KG1 (cell line): ENCODE results near the gene STRBP.
"Not testable (repeated sequence)": the region's sequence is repeated elsewhere in the genome, so short reads cannot be mapped to it uniquely, and the experiment has no call there.

Experiments used
- DNase-seq: peaks from one replicate; lab custom pipeline; 2025; lab: John Stamatoyannopoulos, UW

Gene STRBP

DNA sequence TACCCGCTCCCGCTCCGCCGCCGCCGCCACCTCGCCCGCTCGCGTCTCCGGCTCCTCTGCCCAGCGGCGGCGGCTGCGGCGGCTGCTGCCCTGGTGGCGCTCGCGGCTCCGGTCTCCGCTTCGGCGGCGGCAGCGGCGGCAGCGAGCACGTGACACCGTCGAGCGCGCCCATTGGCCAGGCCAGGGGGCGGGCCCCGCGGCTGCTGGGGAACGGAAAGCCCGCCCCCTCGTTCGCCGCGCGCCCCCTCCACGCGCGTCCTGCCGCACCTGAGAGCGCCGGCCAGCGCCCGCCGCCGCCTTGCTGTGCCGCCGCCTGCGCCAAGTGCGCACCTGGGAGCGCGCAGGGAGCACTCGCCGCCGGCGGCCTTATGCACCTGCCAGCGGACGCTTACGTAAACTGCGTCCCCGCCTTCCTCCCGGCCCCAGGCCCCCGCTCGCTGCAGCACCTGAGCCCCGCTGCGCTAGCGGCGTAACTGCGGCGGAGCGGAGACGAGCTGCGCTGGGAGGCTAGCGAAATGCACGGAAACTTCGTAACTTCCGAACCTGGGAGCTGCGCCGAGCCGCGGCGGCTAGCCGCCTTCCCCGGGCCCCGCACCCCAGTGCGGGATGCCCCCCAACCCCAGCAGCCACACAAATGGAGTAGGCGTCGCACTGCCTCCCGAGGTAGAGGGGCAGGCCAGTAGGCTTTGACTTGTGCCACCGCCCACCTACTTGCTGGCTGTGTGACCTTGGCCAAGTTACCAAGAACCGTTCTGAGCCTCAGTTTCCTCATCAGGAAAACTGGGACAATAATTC lies at the start of gene STRBP:
Gene STRBP, minus strand, starts transcription at position 122 of the 795 bp plus-strand sequence. CDS start 84,452 bp downstream, outside the sequence.
- DNase-seq: peak; percentile 94

DNA sequence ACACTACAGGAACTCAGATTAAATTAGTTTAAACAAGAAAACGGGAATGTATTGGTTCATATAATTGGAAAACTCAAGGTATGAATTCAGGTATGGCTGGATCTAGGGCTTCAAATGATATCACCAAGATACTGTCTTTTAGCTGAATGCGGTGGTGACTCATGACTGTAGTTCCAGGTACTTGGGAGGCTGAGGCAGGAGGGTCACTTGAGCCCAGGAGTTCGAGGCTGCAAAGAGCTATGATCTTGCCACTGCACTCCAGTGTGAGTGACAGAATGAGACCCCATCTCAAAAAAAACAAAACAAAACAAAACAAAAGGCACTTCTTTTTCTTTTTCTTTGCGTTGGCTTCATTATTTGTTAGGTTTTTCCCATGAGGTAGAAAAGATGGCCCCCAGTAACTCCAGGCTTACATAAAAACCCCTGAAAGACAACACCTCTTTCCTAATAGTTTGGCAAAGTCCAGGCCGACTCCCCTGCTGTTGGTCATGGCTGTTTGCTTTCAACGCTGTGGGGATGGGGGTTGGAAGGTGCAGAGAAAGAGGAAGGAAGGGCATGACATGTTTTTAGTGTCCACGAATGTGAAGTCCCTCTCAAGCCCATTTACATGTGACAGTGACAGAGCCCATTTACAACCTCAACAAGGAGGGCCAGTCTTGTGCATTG lies 47.8 kb upstream of the STRBP start:
- DNase-seq: no peak

DNA sequence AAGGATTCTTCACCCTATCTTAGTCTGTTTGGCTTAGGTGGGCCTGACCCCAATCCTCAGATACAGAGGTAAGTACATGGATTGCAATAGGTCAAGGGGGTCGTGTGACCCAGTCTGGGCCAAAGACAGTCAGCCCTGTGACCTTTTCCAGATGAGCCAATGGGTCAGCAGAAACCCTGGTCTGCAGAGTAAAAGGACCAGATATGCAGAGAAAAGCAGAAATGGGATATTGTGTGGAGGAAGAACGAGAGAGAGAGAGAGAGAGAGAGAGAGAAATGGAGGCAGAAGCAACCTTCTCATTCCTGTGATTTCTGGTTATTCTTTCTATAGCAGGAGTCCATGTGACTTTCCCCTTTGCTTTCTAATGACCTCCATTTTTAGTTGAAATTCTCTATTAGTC lies 47.2 kb upstream of the STRBP start:
- DNase-seq: no peak

DNA sequence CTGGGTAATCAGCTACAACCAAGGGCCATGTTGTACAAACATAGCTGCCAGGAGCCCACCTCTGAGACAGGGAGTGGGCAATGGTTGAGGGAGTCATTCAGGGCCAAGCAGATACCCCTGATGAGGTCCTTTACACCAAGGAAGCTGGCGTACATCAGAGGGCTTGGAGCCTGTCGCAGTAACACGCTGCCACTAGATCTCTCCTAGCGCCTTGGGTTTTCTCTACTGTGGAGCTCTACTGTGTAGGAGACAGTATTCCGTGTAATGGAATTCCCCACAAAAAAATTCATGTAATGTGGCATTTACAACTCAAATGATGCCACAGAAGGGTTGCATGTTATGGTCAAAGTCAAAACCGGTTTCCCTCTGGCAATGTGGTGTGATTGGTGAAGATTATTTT lies 46.2 kb upstream of the STRBP start:
- no peak for DNase-seq

DNA sequence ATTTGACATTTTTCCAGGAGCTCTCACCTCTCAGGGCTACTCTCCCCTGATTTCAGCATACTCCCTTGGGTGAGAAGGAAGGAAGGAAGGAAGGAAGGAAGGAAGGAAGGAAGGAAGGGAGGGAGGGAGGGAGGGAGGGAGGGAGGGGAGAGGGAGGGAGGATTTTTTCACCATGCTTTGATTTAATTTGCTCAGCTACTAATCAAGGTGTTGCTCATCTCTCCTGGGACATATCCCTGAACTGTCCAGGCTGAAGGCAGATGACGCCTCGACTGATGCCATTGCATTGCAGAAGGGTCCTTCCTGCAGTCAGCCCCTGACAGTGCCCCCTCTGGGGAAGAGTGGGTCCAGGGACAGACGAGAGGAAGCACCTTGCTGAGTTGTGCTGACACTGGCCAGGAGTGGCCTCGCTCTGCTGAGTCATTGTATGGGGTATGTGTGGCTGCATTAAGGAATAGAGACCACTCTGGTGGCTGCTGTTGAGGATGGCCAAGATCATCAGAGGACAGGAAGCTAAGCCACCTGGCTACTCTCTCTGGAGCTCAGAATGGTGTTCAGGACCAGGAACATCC lies 44.0 kb upstream of the STRBP start:
- no peak for DNase-seq

DNA sequence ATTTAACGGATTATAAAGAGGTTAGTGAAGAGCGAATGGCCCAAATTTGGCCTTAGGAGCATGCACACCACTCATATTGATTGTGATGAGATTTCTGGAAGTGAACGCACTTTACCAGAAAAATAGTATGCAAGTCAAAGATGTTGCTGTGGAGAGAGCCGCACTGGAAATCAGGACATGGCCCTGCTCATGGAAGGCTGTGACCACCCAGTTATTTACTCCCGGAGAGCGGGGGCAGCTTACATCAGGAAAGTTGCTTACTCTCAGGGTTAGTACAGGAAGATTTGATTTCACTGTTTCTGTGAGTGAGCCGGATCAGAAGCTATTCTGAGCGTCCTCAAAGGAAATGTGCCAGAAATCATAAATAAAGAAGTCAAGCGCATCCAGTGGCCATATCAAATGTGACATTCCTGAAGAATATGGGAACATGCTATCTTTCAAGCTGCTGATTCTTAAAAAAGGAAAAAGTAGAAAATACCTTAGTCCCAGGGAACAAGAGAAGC lies 42.9 kb upstream of the STRBP start:
- no peak for DNase-seq

DNA sequence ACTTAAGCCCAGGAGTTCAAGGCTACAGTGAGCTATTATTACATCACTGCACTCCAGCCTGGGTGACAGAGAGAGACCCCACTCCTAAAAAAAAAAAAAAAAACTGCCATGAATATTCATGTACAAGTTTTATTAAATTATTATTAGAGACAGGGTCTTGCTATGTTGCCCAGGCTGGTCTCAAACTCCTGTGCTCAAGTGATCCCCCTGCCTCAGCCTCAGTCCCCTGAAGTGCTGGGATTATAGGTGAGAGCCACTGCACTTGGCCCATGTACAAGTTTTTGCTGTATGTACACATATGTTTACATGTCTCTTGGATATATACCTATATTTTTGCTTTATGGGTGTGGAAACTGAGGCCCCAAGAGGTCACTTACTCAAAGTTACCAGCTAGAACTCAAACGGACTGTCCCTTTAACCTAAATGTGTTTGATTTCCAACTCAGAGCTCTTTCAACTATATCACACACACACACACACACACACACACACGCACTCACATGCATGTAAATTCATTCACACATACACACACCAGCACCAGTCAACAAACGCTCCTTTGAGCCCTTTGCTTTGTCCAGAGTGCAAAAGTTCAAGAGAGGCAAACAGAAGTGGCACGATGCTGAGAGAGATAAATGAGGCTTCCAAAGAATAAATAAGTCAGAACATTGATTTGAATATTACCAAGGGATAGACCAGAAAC lies 42.3 kb upstream of the STRBP start:
- DNase-seq: no peak

DNA sequence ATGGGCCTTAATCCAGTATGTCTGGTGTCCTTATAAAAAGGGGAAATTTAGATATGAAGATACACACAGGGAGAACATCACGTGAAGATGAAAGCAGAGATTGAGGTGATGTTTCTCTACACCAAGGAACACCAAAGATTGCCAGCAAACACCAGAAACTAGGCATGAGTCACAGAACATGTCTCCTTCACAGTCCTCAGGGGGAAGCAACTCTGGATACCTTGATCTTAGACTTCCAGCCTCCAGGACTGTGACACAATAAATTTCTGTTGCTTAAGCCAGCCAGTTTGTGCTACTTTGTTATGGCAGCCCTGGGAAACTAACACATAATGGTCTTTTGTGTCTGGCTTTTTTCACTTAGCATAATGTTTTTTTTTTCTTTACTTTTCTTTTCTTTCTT lies 41.2 kb upstream of the STRBP start:
- no peak for DNase-seq

DNA sequence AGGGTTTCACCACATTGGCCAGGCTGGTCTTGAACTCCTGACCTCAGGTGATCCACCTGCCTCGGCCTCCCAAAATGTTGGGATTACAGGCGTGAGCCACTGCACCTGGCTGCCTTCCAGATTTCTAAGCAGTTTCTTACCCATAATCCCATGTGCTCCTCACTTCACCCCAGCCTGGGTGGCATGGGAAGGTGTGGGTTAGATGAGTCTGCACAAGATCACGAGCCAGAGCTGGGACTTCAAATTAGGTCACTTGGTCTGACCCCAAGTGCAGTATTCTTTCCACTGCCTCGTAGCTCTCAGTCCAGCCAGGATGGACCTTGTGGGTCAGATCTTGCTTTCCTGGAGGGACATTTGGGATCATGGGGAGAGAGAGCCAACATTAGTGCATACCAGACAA lies 37.5 kb upstream of the STRBP start:
- no peak for DNase-seq

DNA sequence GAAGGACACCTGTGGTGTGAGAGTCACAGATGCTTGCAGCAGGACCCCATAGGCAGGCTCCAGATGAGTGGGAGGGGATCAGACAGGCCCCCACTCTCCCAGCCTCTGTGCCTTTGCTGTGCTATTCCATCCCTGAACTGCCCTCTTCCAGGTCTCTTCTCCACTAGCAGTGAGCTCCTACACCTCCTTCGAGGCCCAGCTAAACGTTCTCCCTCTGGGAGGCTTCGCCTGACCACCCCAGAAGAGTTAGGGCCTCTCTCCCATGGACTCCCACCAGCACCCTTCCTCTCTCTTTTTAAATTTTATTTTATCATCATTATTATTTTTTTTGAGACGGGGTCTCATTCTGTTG lies 35.9 kb upstream of the STRBP start:
- no peak for DNase-seq

DNA sequence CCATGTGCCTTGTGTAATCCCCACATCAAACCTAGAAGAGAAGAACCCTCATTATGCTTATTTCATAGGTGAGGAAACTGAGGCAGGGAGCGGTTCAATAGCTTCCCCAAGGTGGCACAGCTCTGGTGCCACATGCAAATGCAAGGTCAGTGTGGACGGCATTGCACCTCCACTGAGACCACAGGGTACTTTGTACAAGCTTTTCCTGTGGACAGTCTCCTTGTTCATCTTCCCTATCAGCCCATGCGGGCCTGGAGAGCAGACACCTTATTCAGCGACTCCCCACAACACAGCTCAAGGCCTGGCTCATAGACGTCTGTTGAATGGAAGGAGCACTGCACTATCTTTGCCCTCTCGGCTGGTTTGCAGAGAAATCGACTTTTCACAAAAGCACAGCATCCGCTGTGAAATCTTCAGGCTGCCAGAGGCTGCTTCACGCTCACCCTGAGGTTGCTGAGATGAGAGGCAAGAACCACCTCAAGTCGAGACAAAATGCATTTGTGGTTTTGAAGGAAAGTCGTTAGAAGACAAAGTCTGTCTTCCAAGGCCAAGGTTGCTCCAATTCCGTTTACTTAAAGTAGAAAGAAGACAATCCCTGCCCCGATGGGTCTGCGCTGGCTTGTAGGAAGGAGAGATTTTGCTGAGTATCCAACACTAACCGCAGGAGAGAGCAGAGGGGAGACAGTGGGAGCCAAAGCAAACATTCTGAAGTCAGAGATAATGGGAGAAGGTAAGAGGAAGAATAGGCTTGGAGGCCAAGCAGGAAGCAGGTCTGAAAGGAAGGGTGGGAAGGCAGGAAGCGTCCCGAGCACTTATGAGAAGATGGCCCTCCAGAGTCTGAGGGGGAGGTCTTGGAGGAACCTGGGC lies 34.2 kb upstream of the STRBP start:
- no peak for DNase-seq

DNA sequence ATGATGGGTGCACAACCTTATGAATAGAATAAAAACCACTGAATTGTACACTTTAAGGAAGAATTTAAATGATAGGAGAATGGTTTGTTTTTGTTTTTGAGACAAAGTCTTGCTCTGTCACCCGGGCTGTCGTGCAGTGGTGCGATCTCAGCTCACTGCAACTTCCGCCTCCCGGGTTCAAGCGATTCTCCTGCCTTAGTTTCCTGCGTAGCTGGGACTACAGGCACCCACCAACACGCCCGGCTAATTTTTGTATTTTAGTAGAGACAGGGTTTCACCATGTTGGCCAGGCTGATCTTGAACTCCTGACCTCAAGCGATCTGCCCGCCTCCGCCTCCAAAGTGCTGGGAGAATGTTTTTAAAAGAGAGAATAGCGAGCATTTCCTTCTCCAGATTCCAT lies 33.5 kb upstream of the STRBP start:
- not testable (repeated sequence) for DNase-seq

DNA sequence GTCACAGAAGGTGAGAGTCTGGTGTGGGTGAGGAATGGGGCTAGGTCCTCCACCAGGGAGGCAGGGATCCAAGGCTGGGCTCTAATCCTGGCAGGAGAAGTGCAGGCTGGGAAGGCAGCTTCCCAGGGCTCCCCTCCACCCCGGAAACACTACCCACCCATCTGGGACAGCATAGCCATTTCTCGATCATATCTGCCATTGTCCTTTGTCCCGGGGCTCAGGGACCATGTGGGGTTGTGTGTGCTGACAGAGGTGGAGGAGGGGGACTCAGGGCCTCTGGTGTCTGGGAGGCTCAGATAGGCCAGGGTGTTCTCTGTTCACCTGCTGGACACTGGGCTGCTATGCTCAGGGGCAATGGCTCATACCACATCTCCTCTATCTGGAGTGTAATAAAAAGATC lies 32.2 kb upstream of the STRBP start:
- DNase-seq: no peak

DNA sequence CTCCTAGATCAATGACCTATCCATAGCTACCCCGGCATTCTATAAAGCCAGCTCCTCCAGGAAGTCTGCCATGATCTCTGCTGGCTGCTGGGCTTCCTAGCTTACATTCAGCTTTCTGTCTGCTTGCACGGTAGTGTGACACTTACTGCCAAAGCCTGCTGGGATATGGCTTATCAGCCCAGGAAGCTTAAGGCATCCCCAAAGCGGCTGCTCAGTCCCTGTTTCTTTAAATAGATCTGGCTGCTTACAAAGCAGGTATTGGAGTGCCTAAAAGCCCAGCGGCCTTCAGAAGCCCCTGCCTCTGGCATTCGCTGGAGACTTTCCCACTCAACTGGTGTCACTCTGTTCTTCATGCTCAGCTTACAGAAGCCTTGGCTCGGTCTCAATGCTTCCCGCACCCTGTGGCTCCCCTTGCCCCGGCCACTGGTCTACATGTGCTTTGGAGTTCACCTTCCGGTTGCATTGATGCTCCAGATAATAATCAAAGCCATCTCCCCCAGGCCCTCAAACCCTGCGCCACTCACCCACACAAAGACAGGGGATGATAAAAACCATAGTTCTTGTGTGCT lies 31.3 kb upstream of the STRBP start:
- no peak for DNase-seq

DNA sequence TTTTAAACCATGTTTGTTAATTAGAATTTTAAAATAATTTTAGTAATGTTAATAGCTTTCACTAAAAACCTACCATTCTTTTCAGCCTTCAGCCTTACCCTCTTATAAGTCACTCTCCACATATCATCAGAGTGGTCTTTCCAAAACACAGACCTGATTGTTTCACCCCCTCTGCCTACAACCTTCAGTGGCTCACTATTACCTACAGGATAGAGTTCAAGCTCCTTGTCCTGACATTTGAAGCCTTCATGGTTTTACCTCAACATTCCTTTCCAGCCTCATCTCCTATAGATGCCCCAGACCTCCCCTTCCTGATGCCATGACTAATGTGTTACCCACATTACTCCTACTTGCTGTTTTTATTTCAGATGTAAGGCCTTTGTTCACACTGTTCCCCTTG lies 27.8 kb upstream of the STRBP start:
- no peak for DNase-seq

DNA sequence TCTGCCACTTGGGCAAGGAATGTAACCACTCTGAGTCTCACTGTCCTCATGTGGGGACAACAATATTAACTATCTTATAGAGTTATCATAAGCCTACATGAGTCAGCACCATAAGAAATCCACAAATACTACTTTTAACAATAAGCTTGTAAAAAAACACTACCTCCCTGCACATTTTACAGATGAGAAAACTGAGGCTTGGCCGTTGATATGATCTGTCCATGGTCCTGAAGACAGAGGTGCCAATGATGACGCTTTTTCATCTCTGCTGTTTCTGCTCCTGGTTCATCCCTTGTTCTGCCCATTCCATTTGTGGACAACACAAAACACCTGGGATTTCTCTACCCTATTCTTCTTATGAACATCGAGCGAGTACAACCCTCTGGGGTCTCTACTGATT lies 23.4 kb upstream of the STRBP start:
- no peak for DNase-seq

DNA sequence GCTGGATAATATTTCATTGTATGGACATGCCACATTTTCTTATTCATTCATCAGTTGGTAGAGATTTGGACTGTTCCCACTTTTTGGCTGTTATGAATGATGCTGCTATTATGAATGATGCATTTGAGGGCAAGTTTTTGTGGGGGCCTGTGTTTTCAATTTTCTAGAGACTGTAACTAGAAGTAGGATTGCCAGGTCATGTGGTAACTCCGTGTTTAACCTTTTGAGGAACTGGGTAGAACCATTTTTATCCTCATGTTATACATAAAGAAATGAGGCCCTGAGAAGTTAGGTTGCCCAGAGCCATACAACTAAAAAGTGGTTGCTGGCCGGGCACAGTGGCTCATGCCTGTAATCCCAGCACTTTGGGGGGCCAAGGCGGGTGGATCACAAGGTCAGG lies 22.4 kb upstream of the STRBP start:
- DNase-seq: no peak

DNA sequence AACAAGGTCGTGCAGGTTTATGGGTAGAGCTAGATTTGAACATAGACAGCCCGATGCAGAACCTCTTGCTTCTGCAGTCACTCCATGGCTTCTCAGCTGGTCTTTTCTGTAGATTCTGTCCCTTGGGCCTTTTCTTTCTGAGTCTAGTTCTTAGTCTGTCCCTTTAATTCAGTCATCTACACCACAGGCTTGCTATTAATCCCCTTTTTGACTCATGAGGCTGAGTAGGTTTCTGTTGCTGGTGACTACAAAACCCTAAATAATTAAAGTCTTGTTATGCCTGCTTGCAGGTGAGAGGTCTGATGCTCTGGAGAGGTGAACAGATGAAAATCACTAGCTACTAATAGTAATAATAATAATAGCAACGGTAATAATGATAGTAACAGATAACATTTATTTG lies 19.3 kb upstream of the STRBP start:
- no peak for DNase-seq

DNA sequence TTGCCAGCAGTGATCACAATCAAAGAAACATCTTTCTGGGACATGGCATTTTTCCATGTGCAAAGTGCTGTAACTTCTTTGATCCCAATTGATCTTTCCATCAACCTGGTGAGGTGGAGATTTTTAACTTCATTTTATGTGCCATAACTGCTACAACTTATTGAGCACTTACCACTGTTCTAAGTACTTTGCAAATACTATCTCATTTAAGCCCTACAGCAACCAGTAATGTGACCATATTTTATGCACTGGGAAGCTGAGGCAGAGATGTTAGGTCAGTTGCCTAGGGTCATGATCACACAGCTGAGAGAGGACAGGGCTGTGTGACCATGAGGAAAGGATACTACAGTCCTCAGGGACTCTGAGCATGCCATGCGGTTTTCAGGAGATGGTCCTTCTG lies 17.9 kb upstream of the STRBP start:
- no peak for DNase-seq

DNA sequence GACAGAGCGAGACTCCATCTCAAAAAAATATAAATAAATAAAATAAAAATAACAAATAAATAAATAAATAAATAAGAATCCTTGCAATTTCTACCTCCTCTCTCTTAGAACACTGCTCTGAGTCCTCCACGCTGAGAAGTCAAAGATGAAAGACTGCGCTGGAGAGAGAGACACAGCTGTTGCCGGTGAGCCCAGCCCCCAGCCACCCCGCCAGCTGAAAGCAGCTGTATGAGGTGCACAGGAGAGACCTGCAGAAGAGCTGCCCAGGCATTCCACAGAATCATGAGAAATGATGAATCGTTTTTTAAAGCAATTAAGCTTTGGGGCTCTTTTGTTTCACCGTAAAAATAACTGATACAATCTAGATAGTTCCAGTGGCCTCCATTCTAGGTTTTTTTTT lies 16.3 kb upstream of the STRBP start:
- DNase-seq: no peak

DNA sequence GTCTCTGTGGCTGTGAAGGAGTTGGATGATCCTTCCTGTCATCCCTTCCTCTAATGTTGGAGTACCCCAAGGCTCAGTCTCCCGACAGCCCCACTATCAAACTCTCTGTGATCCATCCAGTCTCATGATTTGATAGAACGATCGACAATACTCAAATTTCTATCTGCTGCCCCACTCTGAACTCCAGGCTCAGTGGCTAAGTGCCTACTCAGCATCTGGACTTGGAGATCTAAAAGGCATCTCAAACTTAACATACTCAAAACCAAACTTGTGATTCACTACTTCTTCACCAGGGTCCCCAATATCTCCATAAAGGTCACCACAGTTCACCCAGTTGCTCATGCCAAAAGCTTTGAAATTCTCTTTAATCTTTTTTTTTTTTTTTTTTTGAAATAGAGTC lies 15.1 kb upstream of the STRBP start:
- no peak for DNase-seq

DNA sequence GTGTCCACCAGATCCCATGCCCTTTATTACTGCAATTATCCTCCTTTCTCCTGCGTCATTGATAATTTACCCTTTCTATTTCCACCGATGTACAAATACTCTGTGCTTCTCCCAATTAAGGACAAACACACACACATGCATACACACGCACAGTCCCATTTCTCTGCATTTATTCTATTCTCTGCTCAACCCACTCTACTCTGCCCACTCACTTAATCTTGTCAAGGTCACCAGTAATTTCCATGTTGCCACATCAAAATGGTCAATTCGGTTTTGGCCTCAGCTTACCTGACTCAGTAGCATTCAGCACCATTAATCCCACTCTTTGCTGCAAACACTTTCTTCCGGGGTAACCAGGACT lies 14.6 kb upstream of the STRBP start:
- no peak for DNase-seq
